OCI-LY3 (cell line): Measurements from ENCODE around the gene MOV10.

Experiments
- H2AFZ ChIP-seq: fragments of 200-600, 300-600 bp; shearing (Covaris generic); 2 replicates; pipeline ENCODE4 v1.6.0; 2014; ENCODE audit warnings: antibody characterized with exemption, low read depth, low read length
- H3K27ac ChIP-seq: fragments of 200-600, 300-600 bp; sonication (generic); 2 replicates; pipeline ENCODE4 v1.5.1; 2014; ENCODE audit warnings: mild to moderate bottlenecking, low read length, moderate library complexity, mixed read lengths
- H3K27me3 ChIP-seq: fragments of 200-600, 300-600 bp; sonication (generic); 2 replicates; pipeline ENCODE4 v1.6.1; 2014; ENCODE audit warnings: low read depth, low read length, mixed read lengths
- H3K36me3 ChIP-seq: fragments of 200-600, 300-600 bp; sonication (generic); replicated peaks from 2 replicates; pipeline ENCODE3; 2014; ENCODE audit warnings: low read depth, low read length, mixed read lengths
- H3K4me1 ChIP-seq: fragments of 300-600, 200-600 bp; sonication (generic); 2 replicates; pipeline ENCODE4 v1.6.1; 2014; ENCODE audit warnings: low read length, mixed read lengths
- H3K4me2 ChIP-seq: fragments of 200-600, 300-600 bp; sonication (generic); 2 replicates; pipeline ENCODE4 v1.6.1; 2014; ENCODE audit warnings: low read length, mixed read lengths
- H3K4me3 ChIP-seq: fragments of 300-600, 200-600 bp; sonication (generic); 2 replicates; pipeline ENCODE4 v1.5.1; 2014; ENCODE audit warnings: antibody characterized with exemption, mild to moderate bottlenecking, low read length, moderate library complexity
- H3K79me2 ChIP-seq: fragments of 300-600, 200-600 bp; shearing (Covaris generic); 2 replicates; pipeline ENCODE4 v1.6.1; 2014; ENCODE audit warnings: mild to moderate bottlenecking, low read length, mixed read lengths
- H3K9ac ChIP-seq: fragments of 300-600, 200-600 bp; shearing (Covaris generic); 2 replicates; pipeline ENCODE4 v1.6.0; 2014; ENCODE audit warnings: mild to moderate bottlenecking, low read length, moderate library complexity
- H3K9me3 ChIP-seq: fragments of 200-600, 300-600 bp; shearing (Covaris generic); 2 replicates; pipeline ENCODE4 v1.6.1; 2014; ENCODE audit warnings: low read length, mixed read lengths; ENCODE audit not compliant: insufficient read depth
- H4K20me1 ChIP-seq: fragments of 200-600, 300-600 bp; sonication (generic); 2 replicates; pipeline ENCODE4 v1.6.1; 2016; ENCODE audit warnings: low read length, mixed read lengths; ENCODE audit not compliant: insufficient read depth
- CTCF ChIP-seq: fragments of 200-600, 300-600 bp; sonication (generic); IDR thresholded peaks from 2 replicates; pipeline ENCODE4 v1.5.1; 2014; ENCODE audit warnings: antibody characterized with exemption, low read length, low read depth
- EZH2phosphoT487 ChIP-seq: fragments of 200-600 bp; shearing (Covaris generic); IDR thresholded peaks from 2 replicates; pipeline ENCODE4 v1.6.1; 2018; ENCODE audit warnings: antibody characterized with exemption, mixed run types, low read depth

Gene MOV10

GRCh38 chr1:112634367-112634766, 40.1 kb upstream of the MOV10 start:
- Histone ChIP-seq H3K9me3 (no peaks in the 10 kb centered on the region), H3K27me3 (no peaks in the 10 kb centered on the region), H3K9ac (no peak overlapping the region), H3K4me2 (peak overlapping the region; percentile 81), H3K36me3 (peaks cover 29% of the 10 kb centered on the region), H3K4me1 (peaks cover 37% of the 10 kb centered on the region), H2AFZ (no peak overlapping the region), H3K27ac (peak overlapping the region; percentile 78), H3K4me3 (peak overlapping the region; percentile 68), H4K20me1 (peaks cover 89% of the 10 kb centered on the region), H3K79me2 (peaks cover 99% of the 10 kb centered on the region)
- TF ChIP-seq CTCF = no peak
- TF ChIP-seq EZH2phosphoT487 = no peak

GRCh38 chr1:112636056-112636455, 38.4 kb upstream of the MOV10 start:
- H3K4me2 ChIP-seq = peak overlapping the region; percentile 81
- H2AFZ ChIP-seq = no peak overlapping the region
- peaks cover 37% of the 10 kb centered on the region for H3K4me1 ChIP-seq
- TF ChIP-seq CTCF (no peak), EZH2phosphoT487 (no peak)
- H3K4me3 ChIP-seq = peak overlapping the region; percentile 68
- peak overlapping the region; percentile 78 for H3K27ac ChIP-seq
- H4K20me1 ChIP-seq = peaks cover 76% of the 10 kb centered on the region
- H3K36me3 ChIP-seq = peaks cover 24% of the 10 kb centered on the region
- peaks cover 89% of the 10 kb centered on the region for H3K79me2 ChIP-seq
- H3K9ac ChIP-seq = peak overlapping the region; percentile 33; the same call in 1 of the 2 replicates
- H3K9me3 ChIP-seq = no peaks in the 10 kb centered on the region
- H3K27me3 ChIP-seq = no peaks in the 10 kb centered on the region

GRCh38 chr1:112636597-112637253, 37.7 kb upstream of the MOV10 start:
- Histone ChIP-seq H3K4me2 (peak overlapping the region; percentile 81), H3K27me3 (no peaks in the 10 kb centered on the region), H3K9me3 (no peaks in the 10 kb centered on the region), H4K20me1 (peaks cover 72% of the 10 kb centered on the region), H3K79me2 (peaks cover 89% of the 10 kb centered on the region), H3K4me3 (peak overlapping the region; percentile 31), H3K36me3 (peaks cover 19% of the 10 kb centered on the region), H2AFZ (no peak overlapping the region), H3K9ac (no peak overlapping the region), H3K27ac (peak overlapping the region; percentile 78), H3K4me1 (peaks cover 37% of the 10 kb centered on the region)
- TF ChIP-seq EZH2phosphoT487 (no peak), CTCF (no peak)

GRCh38 chr1:112637254-112638109, 37.0 kb upstream of the MOV10 start:
- H3K9me3 ChIP-seq = no peaks in the 10 kb centered on the region
- no peak overlapping the region for H2AFZ ChIP-seq
- H3K27me3 ChIP-seq = no peaks in the 10 kb centered on the region
- H3K79me2 ChIP-seq = peaks cover 89% of the 10 kb centered on the region
- peak overlapping the region; percentile 81 for H3K4me2 ChIP-seq
- TF ChIP-seq EZH2phosphoT487 (no peak), CTCF (no peak)
- H3K4me3 ChIP-seq = no peak overlapping the region
- H3K9ac ChIP-seq = no peak overlapping the region
- peaks cover 37% of the 10 kb centered on the region for H3K4me1 ChIP-seq
- H4K20me1 ChIP-seq = peaks cover 71% of the 10 kb centered on the region
- peaks cover 18% of the 10 kb centered on the region for H3K36me3 ChIP-seq
- 0 out of 2 replicates have a peak overlapping the region, but pooled peaks have one; percentile 78 for H3K27ac ChIP-seq
